ENCODE results near the gene OR9A4.

- no peak for TF ChIP-seq CTCF (IDR thresholded peaks at IDR 0.05; ENCODE audit: insufficient read depth, low read depth, low read length)
- no peak for TF ChIP-seq EZH2 (IDR thresholded peaks at IDR 0.05; ENCODE audit: insufficient read depth, low read length)
These were observed 49.2 kb upstream of the OR9A4 start for GRCh38 chr7:141866974-141867373.
